GM23248 (cell line): ENCODE results near the gene STX2.

Source experiments
- EZH2 ChIP-seq: fragments of 200-600 bp; sonication (generic); IDR thresholded peaks from 2 replicates; pipeline ENCODE4 v1.6.1; 2018; ENCODE audit warnings: antibody characterized with exemption, mild to moderate bottlenecking; ENCODE audit not compliant: insufficient read depth, poor library complexity, severe bottlenecking
- EZH2phosphoT487 ChIP-seq: fragments of 200-600 bp; sonication (generic); IDR thresholded peaks from 2 replicates; pipeline ENCODE4 v1.6.1; 2018; ENCODE audit warnings: antibody characterized with exemption, moderate library complexity, mild to moderate bottlenecking, low read depth; ENCODE audit not compliant: insufficient read depth

GRCh38 chr12:130746546-130746945 lies 92.5 kb downstream of the STX2 start:
- TF ChIP-seq EZH2 (no peak), EZH2phosphoT487 (no peak)
